ENCODE measurements around the gene NINL.
A peak's percentile ranks its signal among the peaks of the same experiment; 100 is the strongest.

Gene NINL

DNA sequence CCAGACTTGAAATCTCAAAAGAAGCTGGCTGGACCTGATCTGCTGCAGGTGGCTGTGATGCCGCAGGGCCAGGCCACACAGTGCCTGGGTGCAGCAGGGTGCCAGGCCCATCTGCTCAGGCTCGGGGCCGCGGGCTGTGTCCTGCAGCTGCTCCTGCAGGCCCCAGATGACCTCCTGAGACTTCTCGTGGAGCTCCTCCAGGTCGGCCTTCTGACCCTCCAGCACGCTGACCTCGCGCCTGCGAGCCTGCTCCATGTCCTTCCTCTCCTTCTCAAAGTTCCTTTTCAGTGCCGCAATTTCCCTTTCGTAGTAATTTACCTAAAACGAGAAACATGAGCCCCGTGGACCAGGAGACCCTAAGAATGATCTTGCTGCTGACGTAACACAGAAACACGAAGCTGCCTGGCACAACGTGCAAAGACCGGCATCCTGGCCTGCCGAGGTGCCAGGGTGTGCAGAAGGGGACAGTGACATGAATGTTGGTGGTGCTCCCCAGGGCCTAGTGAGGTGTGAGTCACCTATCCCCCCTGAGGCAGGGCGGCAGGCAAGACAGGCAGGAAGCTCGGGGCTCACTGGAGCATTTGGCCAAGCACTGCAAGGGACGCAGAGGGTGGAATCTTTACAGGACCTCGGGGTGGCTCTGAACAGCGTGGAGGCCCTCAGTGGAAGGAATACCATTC, 106.3 kb downstream of the NINL start:
- no peak for TF ChIP-seq CREB1 (IDR thresholded peaks at IDR 0.05; ENCODE audit: low read depth)
- TF ChIP-seq CEBPB (IDR thresholded peaks at IDR 0.05), result no peak
- no peak for TF ChIP-seq EGR1 (IDR thresholded peaks at IDR 0.05)

DNA sequence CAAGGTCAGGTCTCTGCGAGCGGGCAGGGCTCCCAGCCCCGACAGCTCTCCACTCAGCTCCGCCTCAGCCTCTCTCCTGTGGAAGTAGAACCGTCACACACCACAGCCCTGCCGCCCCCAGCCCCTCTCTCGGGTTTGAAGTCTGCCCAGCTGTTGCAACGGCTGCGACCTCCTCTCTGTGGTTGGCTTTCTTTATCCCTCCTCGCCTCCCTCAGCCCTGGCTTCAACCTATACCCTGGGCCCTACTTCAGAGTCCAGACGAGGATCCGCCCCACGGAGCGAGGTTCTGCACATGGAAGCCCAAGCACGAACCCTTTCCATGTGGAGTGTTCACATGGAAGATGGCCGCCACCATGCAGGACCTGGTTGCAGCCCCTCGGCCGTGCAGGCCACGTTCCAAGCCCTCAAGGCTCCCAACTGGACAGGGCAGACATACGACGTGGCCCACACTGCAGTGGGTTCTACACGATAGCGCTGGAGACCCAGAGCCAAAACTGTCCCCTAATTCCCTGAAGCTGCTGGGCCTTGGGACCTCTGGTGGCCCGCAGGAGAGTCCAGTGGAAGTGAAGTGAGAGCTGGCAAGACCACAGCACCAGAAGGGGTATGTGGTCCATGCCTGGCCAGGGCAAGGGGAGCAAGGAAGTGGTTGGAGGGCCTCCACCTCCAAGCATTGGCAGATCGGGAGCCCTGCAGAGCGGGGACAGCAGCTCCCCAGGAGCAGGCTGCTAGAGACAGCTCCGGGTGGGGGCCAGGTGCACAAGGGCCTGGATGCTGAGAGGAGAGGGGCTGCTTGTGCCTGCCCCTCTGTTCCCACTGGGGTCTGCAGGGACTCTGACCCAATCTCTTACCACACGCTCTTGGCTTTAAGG, 108.1 kb downstream of the NINL start:
- TF ChIP-seq TCF12 (IDR thresholded peaks at IDR 0.05; ENCODE audit: low read depth) (no peak), ZBTB7A (IDR thresholded peaks at IDR 0.05; ENCODE audit: low read depth) (no peak), CEBPB (IDR thresholded peaks at IDR 0.05) (no peak), EP300 (IDR thresholded peaks at IDR 0.05; ENCODE audit: borderline replicate concordance) (no peak), RAD21 (IDR thresholded peaks at IDR 0.05; ENCODE audit: low read depth) (no peak), YY1 (IDR thresholded peaks at IDR 0.05; ENCODE audit: low read depth) (no peak), FOXM1 (IDR thresholded peaks at IDR 0.05; ENCODE audit: borderline replicate concordance, low read depth) (no peak), TEAD4 (IDR thresholded peaks at IDR 0.05) (no peak)

DNA sequence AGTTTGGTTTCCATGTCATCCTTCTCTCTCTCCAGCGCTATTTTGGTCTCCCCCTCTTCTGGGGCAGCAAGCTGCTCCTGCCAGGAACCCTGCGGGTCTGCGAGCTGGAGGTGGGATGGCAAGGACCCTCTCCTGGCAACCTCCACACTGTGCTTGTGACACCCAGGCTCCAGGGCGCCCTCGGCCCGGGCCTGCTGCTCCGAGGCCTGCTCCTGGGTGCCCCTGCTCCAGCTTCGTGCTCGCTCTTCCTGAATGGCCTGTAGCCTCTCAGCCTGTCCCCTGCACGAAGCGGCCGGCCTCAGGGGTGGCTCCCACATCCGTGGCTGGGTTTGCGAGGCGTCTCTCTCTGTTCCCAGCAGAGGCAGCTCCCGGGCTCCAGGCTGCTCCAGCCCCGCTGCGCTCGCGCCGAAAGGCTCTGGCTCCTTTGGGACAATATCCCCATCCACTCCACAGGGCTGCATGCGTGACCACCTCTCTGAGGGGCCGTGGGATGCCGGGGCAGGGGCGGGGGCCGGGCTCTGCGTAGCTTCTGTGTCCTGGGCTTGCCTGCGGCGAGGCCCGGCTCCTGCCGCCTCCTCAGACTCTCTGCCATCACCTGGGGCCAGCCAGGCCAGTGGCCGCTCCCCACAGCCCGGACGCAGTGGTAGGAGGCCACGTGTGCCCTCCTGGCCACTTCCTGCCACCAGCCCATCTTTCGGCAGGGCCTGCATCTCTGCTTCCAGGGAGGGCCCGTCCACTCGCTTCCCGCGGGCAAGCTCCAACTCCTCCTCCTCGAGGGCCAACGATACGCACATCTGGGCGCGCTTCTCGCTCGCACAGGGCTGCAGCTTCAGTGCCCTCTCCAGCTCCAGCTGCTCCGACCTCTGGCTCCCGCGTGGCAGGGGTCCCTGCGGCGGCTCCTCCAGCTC, 109.0 kb downstream of the NINL start:
- no peak for TF ChIP-seq RAD21 (IDR thresholded peaks at IDR 0.05; ENCODE audit: low read depth)
- no peak for TF ChIP-seq CEBPB (IDR thresholded peaks at IDR 0.05)
- no peak for TF ChIP-seq TEAD4 (IDR thresholded peaks at IDR 0.05)
- TF ChIP-seq, protein P1, sequence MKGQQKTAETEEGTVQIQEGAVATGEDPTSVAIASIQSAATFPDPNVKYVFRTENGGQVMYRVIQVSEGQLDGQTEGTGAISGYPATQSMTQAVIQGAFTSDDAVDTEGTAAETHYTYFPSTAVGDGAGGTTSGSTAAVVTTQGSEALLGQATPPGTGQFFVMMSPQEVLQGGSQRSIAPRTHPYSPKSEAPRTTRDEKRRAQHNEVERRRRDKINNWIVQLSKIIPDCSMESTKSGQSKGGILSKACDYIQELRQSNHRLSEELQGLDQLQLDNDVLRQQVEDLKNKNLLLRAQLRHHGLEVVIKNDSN (IDR thresholded peaks at IDR 0.05), result no peak
- TF ChIP-seq CREB1 (IDR thresholded peaks at IDR 0.05; ENCODE audit: low read depth), result no peak
- no peak for TF ChIP-seq ZBTB7A (IDR thresholded peaks at IDR 0.05; ENCODE audit: low read depth)
- TF ChIP-seq YY1 (IDR thresholded peaks at IDR 0.05; ENCODE audit: low read depth), result no peak
- no peak for TF ChIP-seq NFIC (IDR thresholded peaks at IDR 0.05)
- no peak for TF ChIP-seq TCF12 (IDR thresholded peaks at IDR 0.05; ENCODE audit: low read depth)
- TF ChIP-seq TAF1 (IDR thresholded peaks at IDR 0.05; ENCODE audit: low read depth), result no peak
- no peak for TF ChIP-seq EP300 (IDR thresholded peaks at IDR 0.05; ENCODE audit: borderline replicate concordance)
- no peak for TF ChIP-seq EGR1 (IDR thresholded peaks at IDR 0.05)
- TF ChIP-seq, protein P2, sequence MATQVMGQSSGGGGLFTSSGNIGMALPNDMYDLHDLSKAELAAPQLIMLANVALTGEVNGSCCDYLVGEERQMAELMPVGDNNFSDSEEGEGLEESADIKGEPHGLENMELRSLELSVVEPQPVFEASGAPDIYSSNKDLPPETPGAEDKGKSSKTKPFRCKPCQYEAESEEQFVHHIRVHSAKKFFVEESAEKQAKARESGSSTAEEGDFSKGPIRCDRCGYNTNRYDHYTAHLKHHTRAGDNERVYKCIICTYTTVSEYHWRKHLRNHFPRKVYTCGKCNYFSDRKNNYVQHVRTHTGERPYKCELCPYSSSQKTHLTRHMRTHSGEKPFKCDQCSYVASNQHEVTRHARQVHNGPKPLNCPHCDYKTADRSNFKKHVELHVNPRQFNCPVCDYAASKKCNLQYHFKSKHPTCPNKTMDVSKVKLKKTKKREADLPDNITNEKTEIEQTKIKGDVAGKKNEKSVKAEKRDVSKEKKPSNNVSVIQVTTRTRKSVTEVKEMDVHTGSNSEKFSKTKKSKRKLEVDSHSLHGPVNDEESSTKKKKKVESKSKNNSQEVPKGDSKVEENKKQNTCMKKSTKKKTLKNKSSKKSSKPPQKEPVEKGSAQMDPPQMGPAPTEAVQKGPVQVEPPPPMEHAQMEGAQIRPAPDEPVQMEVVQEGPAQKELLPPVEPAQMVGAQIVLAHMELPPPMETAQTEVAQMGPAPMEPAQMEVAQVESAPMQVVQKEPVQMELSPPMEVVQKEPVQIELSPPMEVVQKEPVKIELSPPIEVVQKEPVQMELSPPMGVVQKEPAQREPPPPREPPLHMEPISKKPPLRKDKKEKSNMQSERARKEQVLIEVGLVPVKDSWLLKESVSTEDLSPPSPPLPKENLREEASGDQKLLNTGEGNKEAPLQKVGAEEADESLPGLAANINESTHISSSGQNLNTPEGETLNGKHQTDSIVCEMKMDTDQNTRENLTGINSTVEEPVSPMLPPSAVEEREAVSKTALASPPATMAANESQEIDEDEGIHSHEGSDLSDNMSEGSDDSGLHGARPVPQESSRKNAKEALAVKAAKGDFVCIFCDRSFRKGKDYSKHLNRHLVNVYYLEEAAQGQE (IDR thresholded peaks at IDR 0.05; ENCODE audit: low read depth), result no peak
- no peak for TF ChIP-seq FOXM1 (IDR thresholded peaks at IDR 0.05; ENCODE audit: borderline replicate concordance, low read depth)
- TF ChIP-seq, protein P3, sequence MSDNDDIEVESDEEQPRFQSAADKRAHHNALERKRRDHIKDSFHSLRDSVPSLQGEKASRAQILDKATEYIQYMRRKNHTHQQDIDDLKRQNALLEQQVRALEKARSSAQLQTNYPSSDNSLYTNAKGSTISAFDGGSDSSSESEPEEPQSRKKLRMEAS (IDR thresholded peaks at IDR 0.05), result no peak

DNA sequence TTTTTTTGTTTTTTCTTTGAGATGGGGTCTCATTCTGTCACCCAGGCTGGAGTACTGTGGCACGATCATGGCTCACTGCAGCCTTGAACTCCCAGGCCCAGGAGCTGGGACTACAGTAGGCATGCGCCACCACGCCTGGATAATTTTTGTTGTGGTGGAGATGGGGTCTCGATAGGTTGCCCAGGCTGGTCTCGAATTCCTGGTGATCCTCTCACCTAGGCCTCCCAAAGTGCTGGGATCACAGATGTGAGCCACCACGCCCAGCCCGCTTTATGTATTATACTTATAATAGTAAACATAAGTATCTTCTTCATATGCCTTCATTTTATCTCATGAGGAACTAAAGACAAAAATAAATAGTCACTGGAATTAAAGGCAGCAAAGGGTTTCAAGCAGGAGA, 114.3 kb downstream of the NINL start:
- no peak for TF ChIP-seq CREB1 (IDR thresholded peaks at IDR 0.05; ENCODE audit: low read depth)
- no peak for TF ChIP-seq FOXM1 (IDR thresholded peaks at IDR 0.05; ENCODE audit: borderline replicate concordance, low read depth)
- TF ChIP-seq ZBTB7A (IDR thresholded peaks at IDR 0.05; ENCODE audit: low read depth), result no peak
- TF ChIP-seq CEBPB (IDR thresholded peaks at IDR 0.05), result no peak

DNA sequence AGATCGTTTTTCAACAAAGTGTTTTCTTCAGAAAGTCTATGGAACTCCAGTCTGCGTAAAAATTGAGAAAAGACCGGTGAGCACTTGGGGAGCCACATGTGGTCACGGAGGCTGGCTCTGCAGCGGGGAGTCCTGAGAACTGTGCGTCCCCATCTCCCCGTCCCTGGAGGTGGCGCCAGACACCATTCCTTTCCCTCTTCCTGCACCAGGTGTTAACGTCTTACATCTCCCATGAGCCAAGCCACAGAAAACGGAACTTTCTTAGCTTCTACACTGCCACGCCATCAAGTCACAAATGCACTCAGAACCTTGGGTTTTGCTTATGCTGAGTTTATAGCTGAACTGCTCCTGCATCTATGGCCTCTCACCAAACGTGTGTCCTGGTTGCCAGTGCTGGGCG, 115.3 kb downstream of the NINL start:
- TF ChIP-seq TAF1 (IDR thresholded peaks at IDR 0.05; ENCODE audit: low read depth), result no peak
- peak; percentile 74 for TF ChIP-seq RAD21 (IDR thresholded peaks at IDR 0.05; ENCODE audit: low read depth)

DNA sequence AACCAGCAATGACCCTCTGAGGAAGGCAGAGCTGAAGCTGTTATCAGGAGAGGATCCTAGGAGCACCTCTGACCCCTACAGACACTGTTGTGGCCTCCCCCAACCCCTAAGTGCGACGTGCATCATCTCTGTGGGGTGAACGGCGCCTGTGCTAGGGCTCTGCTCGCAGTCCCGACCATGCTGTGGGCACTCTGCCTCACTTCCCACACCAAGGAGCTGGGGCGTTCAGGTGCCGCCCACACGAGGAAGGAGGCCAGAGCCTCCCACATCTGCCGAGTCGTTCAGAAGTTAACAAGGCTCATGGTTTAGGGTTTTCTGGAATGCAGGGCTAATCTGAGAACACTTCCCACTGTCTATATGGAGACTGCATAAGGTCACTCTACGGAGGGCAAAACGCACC, 115.8 kb downstream of the NINL start:
- TF ChIP-seq ZBTB7A (IDR thresholded peaks at IDR 0.05; ENCODE audit: low read depth) (no peak), NFIC (IDR thresholded peaks at IDR 0.05) (no peak)
- TF ChIP-seq, protein P1 (IDR thresholded peaks at IDR 0.05), result no peak
- TF ChIP-seq, protein P3 (IDR thresholded peaks at IDR 0.05), result no peak

All from Ishikawa (cell line).